HG03378 (cell line): Measurements from ENCODE around the gene SLC12A3.

Experiments used
- ATAC-seq: cut with Tn5 transposase; IDR thresholded peaks from one replicate; pipeline ENCODE4 v1.9.1; 2021; ENCODE audit warnings: mild to moderate bottlenecking, moderate library complexity; ENCODE audit not compliant: unreplicated experiment

The SLC12A3 gene

DNA sequence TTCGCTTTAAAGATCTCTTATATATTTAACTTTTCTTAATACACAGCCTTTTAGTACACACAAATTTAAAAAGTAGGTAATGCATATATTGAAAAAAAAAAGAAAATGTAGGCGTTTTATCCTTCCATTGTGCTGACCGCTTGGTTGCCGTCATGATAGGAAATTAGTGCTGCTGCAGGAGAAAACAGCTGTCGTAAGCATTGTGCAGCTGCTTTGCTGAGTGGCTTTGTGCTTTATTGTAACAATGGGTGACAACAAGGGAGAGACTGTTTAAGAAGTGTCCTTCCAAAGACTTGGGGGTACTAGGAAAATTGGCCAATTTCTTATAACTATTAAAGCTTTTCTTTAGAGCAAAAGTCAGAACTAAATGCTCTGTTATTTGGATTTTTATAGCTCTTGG, 71.9 kb downstream of the SLC12A3 start:
- no peak for ATAC-seq

DNA sequence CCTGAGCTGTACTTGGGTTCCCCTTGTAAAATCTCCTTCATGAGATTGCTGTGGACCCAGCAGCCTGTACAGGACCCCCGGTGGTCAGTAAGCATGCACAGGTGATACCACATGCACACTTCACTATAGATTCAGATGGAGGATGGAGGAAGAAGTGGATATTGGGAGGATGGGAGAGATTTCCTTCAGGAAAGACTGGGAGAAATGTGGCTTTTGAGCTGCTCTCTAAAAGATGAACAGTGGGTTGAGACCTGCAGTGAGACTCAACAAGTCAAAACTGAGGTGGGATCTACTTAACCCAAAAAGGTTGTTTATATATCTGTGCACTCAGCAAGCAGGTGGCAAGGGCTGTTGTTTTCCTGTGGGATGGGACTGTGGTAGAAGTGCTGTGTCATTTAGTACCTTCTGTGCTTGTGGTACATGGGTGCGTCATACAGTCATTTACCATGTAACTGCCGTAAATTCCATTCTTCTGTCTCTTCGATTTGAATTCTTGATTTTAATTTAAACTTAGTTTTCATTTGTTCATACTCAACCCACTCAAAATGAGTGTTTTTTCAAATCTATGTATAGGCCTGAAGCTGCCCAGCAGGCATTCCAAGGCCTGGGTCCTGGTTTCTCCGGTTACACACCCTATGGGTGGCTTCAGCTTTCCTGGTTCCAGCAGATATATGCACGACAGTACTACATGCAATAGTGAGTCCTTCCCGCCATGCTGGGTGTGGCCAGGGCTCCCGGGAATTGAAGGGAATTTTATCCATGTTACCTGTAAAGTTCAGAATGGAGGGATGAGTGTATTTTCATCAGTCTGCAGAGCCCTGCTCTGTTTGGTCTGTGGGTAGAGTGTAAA, 73.9 kb downstream of the SLC12A3 start:
- no peak for ATAC-seq

DNA sequence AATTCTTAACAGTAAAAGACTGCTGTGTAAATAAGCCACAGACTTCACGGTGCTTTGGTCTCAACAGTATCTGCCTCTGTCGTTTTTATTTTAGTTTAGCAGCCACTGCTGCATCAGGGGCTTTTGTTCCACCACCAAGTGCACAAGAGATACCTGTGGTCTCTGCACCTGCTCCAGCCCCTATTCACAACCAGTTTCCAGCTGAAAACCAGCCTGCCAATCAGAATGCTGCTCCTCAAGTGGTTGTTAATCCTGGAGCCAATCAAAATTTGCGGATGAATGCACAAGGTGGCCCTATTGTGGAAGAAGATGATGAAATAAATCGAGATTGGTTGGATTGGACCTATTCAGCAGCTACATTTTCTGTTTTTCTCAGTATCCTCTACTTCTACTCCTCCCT, 74.8 kb downstream of the SLC12A3 start:
- ATAC-seq = no peak

DNA sequence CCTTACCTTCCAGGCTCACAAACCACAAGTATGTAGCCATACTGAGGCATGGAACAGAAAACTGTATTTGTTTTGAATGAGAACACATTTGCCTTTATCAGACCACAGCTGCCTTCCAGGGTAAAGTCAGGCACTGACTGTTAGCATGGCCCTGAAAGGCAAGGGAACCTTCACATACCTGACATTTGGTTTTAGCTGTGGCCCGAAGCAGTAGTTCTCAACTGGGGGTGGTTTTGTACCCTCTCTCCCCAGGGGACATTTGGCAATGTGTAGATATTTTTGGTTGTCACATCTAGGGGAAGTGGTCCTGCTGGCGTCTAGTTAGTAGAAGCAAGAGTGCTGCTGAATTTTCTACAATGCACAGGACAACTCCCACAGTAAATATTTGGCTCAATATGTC, 76.1 kb downstream of the SLC12A3 start:
- no peak for ATAC-seq

DNA sequence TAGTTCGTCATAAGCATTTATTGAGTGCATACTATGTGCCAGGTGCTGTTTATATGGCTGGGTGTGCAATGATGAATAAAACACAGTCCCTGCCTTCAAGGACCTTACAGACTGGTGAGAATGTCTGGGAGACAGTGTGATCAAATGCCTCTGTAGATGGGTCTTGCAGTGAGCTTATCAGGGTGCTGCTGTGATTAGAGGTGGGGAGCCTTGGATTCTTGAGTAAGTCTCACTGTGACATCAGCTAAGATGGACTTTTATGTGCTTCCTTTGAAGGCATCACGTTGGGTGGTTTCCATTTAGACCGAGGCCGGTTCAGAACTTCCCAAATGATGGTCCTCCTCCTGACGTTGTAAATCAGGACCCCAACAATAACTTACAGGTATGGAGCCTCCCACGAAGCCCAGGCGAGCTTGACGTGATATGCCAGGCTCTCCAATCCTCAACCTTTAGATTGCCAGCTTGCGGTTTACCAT, 76.9 kb downstream of the SLC12A3 start:
- no peak for ATAC-seq

DNA sequence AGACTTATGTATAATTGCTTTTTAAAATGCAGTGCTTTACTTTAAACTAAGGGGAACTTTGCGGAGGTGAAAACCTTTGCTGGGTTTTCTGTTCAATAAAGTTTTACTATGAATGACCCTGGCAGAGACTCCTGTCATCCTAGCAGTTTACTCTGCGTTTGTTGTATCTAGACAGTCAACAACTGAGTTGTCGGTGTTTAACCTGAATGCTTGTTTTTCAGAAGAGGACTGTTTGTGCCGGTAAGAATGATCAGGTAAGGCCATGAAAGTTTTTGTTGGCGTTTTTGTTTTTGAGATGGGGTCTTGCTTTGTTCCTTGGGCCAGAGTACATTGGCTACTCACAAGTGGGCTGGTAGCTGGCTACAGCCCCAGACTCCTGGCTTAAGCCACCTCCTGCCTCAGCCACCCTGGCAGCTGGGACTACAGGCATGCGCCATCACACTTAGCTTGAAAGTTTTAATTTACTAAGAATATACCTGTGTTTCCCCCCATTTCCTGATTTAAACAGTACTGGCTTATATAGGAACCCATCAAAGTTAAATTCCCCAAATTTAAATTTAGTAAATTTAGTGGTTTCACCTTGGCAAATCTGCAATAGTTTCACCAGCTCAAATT, 78.9 kb downstream of the SLC12A3 start:
- no peak for ATAC-seq

DNA sequence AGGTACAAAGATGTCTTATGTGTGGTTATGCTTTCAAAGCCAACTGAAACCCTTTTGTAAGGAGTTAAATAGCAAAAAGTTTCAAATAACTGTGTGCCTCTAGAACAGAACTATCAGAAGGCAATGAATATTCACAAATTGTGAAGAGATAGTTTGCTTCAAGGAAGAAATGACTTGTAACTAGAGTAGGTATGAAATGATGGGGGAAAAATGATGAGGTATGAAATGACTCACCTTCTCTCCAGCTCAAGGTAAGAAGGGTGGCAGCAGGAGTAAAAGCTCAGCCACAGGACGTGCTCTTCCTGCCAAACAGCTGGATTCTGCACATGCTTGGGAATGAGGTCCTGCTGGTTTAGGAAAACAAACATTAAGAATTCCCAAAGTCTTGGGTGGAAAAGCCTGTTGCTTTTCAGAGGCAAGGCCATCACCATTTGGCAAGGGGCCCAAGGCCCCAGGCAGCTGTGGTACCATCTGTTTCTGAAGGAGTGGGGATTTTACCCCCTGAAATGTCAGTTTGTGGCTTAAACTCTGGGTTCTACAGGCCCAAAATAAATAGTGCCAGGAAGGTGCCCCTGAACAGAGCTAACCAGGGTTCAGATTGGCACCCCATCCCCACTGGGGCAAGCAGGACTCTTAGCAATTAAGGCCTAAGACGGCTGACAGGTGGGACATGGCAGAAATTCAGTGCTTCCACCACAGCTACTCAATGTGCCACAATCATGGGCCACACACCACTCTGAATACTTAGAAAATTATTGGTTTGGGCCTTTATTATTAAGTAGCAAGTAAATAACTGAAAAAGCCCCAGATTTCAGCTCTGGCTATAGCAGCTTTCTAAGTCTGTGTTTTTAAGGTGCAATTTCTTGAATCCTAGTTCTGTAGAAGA, 80.2 kb downstream of the SLC12A3 start:
- ATAC-seq = peak; percentile 41

DNA sequence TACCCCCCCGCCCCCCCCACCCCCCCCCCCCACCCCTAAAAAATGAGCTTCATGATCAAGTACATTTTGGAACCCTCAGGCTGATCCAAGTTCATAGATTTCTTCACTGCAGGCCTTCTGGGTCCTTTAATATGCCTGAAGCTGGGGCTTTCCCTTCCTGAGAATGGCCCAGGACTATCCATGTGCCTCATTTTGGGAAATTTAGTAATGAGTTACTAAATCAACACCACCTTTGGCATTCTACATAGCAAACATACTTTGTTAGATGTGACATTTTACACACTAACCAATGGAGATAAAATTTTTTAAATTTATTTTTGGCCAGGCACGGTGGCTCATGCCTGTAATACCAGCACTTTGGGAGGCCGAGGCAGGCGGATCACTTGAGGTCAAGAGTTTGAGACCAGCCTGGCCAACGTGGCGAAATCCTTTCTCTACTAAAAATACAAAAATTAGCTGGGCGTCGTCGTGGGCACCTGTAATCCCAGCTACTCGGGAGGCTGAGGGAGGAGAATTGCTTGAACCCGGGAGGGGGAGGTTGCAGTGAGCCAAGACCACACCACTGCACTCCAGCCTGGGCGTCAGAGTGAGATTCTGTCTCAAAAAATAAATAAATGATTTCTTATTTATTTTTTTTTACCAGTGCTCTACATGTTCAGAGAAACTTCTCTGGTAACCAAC, 81.0 kb downstream of the SLC12A3 start:
- no peak for ATAC-seq

DNA sequence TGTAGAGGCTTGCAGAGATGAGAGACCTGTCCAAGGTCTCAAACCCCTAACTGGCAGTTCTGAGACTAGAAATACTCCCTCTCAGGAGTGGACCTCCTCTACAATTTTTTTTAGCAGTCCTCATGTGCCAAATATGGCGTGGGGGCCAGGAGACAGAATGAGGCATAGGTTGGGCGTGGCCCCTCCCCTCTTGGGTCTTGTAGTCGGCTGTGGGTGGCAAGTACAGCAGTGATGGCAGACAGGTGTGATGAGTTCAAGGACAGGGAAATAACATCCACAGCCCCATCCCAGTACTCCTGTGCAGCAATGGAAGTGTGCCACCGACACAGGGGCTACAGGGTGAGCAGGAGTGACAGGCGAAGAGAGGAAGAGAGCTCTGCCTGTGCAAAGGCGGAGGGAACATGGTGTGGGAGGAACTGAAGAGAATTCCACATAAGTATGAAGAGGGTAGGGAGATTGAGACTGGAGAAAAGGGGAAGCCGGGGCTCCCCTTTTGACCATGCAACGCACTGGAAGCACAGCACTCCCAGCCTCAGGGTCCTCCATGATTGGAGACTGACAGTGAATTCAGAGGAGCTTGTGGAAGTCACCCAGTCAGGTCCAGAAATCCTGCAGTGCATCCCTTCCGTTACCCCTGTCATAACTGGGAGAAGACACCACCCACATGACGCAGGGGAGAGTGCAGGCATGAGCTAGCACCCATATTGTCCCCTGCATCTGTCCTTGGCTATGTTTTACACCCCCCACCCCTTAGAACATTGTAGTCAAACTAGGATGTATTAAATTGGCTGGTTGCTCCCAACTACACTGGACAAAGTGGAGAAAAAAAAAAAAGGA, 82.0 kb downstream of the SLC12A3 start:
- ATAC-seq = no peak

DNA sequence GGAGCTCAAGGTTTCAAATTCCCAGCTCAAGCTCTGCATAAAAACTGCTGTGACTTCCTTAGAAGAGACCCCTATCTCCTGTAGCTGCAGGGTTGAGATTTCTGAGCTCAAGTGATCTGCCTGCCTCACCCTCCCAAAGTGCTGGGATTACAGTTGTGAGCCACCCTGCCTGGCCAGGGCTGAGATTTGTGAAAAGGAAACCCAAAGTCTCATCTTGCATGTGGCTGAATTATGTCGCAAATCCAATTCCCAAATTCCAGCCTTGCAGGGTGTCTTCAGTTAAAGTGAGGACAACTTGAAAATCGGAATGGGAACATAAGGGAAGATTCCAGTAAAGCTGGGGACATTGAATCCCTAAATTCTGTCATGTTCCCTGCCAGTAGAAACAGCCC, 82.6 kb downstream of the SLC12A3 start:
- ATAC-seq = no peak

DNA sequence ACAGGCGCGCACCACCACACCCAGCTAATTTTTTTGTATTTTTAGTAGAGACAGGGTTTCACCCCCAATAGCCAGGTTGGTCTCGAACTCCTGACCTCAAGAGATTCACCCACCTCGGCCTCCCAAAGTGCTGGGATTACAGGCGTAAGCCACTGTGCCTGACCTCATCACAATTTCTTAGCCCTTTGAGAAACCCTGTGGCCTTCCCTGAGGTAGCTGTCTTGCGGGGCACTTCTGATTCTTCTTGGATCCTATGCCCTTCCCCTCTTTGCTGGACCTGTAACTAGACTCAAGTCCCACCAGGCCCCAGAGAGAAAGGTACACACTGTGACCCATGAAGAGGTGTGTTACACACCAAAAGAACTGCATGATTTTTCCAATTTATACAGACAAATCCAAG, 83.2 kb downstream of the SLC12A3 start:
- ATAC-seq = no peak

DNA sequence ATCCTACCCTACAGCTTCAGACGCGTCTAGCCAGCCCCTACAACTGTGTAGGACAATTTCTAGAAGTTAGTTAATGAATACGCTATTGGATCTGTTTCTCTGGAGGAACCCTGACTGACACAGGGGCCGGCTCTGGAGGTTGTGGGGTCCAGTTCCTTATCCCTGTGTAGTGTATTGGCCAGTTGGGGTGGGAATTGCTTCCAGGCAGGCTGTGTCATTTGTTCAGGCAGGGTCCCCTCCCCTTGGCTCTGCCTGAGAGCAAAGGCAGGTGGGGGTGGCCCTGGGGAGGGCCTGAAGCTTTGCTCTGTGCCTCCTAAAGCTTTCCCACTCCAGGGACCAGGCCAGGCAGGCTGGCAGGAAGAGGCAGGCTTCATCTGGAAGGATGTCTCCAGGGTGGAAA, 85.0 kb downstream of the SLC12A3 start:
- ATAC-seq = no peak

DNA sequence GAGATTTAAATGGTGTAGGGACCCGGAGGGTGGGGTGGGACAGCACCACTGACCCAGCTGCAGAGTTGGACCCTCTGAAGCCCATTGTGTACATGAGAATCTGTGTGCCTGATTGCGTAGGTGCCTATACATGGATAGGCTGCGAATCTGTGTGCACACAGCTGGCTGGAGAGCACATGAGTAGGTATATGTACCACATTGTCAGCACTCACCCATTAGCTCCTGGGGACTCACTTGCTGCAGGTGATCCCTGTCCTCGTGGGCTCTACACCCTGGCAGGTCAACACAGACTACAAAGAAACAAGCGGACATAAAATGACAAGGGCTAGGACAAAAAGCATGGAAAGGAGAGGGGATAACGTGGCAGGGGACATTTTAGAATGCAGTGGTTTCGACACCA, 85.4 kb downstream of the SLC12A3 start:
- no peak for ATAC-seq

DNA sequence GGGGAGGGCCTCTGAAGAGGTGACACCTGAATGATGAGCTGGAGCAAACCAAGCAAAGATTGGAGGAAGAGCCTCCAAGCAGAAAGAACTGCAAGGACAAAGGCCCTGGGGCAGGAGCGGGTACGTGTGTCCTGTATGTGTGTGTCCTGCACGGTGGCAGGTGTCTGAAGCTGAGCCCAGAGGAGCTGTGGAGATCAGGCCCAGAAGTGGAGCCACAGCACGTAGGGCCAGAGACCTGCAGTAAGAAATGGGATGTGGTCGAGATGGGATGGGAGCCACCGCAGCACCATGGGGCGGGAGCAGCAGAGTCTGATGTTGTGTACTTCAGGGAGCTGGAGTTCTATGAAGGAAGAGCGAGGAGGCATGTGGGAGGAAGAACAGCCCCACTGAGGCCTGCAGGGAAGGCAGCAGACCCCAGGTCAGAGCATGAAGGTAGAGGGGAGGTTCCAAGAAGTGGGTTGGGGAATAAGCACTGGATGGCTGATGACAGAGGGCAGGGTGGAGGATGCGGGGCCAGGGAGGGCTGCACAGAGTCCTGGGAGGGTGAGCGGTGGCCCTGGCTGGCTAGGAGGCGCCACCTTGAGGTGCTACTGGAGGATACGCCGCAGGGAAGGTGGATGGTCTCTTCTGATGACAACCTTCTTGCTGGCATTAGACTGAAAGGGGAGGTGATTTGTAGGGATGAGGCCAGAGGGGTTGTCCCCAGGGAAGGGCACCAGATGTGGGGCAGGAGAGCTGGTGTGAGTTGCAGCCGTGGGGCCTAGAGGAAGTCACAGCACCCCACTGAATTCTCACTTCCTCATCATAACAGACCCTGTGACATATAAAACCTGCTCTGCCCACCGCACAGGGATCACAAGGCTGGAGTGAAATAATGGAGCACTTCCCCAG, 86.1 kb downstream of the SLC12A3 start:
- peak; percentile 52 for ATAC-seq

DNA sequence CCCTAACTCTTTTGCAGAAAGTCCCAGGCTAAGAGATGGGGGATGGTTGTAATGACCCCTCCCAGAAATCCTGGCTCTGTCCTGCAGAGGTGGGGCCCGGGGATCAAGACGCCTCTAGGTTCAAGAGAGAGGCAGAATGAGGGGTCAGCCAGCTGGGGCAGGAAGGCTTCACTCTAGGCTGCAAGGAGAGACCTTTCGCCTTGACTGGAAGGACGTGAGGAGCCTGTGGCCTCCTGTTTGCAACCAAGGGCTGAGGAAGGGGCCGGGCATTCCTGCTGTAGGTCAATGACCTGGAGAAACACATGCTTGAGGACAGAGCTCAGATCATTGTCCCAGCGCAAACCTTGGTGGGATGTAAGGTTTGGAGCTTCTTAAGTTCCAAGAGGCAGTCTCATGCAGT, 88.0 kb downstream of the SLC12A3 start:
- ATAC-seq = no peak

DNA sequence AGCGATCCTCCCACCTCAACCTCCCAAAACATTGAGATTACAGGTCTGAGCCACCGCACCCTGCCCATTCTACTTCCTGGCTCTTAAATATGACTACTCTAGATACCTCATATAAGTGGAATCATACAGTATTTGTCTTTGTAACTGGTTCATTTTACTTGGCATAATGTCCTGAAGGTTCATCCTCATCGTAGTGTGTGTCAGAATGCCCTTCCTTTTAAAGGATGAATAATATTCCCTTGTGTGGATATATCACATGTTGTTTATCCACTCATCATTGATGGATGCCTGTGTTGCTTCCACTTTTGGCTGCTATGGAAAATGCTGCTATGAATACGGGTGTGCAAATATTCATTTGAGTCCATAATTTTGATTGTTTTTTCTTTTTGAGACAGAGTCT, 91.1 kb downstream of the SLC12A3 start:
- no peak for ATAC-seq

DNA sequence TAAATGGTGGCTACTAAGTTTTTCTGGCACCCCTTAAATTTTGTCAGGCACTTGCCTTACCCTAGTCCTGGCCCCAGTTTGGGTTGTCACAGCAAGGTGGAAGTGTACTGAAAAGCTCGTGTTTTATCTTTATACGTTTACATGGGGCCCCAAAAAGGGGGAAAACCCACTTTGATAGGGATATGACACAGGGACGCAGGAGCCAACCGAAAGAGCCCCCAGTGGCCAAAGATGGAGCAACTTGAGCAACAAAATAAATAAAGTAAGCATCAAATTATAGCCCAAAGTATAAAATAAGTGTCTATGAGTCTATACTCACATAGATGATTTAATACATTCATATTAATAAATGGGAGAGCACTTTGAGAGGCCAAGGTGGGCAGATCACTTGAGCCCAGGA, 91.7 kb downstream of the SLC12A3 start:
- ATAC-seq = no peak

DNA sequence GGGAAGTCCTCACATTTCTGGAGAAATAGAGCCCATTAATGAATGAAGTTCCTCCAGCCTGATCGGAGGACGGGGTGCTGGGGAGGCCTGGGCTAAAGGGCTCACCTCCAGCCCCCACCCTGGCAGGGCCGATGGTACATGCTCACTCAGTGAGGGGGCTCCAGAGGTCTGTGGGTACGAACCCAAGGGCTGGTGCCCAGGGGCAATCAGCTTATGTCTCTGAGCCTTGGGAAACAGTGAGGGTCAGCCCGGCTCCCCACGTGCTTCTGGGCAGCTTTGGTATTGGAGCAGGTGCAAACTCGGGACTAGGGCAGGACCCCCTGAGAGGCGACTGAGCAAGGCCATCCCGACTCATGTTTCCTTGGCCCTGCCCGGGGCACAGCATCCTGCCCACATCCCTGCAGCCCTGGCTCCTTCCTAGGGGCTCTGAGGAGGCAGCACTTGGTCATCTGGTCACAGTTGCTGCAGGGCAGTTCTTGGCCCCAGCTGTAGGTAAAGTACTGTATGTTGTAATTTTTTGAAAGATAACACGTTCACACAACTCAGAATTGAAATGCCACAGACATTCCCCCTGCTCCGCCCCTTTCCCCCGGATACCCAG, 95.8 kb downstream of the SLC12A3 start:
- no peak for ATAC-seq

DNA sequence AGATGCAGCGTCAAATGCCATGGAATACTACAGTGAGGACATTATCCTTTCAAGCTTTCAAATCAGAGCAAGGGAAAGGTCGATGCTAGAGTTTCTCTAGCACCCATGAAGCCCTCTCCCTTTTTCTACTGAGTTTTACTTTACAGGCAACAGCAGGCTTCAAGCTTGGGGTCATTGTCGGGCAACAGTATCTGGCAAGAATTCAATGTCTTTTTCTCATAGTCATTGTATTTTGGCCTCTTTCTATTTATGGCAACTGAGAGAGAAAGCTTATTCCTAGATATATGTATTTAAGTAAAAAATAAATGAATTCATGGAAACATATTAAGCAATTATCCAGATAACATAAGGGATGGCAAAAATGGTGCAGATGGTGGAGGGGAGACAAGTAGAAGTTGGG, 96.4 kb downstream of the SLC12A3 start:
- no peak for ATAC-seq
